SU-DHL-6 (cell line): ENCODE results near the gene C1orf21.

Experiments
- H2AFZ ChIP-seq: fragments of 200-600 bp; sonication (generic); 2 replicates; pipeline ENCODE4 v1.6.1; 2014; ENCODE audit warnings: low read depth, mild to moderate bottlenecking, moderate library complexity, mixed read lengths, antibody characterized with exemption, low read length; ENCODE audit not compliant: severe bottlenecking
- H3F3A ChIP-seq: fragments of 200-600 bp; shearing (Covaris generic); 2 replicates; pipeline ENCODE4 v1.6.0; 2016; ENCODE audit warnings: antibody characterized with exemption, mild to moderate bottlenecking; ENCODE audit not compliant: insufficient read depth
- H3K27ac ChIP-seq: fragments of 200-600 bp; sonication (generic); 2 replicates; pipeline ENCODE4 v1.5.1; 2016; ENCODE audit warnings: low read depth, mild to moderate bottlenecking, low read length, moderate library complexity, mixed read lengths
- H3K27me3 ChIP-seq: fragments of 200-600 bp; sonication (generic), shearing (Covaris generic); 2 replicates; pipeline ENCODE4 v1.6.0; 2014; ENCODE audit warnings: mild to moderate bottlenecking, low read length
- H3K36me3 ChIP-seq: fragments of 200-600 bp; sonication (generic); 2 replicates; pipeline ENCODE4 v1.6.1; 2014; ENCODE audit warnings: mild to moderate bottlenecking, low read length, mixed read lengths
- H3K4me2 ChIP-seq: fragments of 300-600, 200-600 bp; shearing (Covaris generic), sonication (generic); 2 replicates; pipeline ENCODE4 v1.6.0; 2014; ENCODE audit warnings: low read length, low read depth, mild to moderate bottlenecking; ENCODE audit not compliant: poor library complexity, severe bottlenecking
- H3K4me3 ChIP-seq: fragments of 200-600 bp; sonication (generic); 2 replicates; pipeline ENCODE4 v1.5.1; 2014; ENCODE audit warnings: antibody characterized with exemption, low read length, mild to moderate bottlenecking, mixed read lengths; ENCODE audit not compliant: insufficient read depth, poor library complexity, severe bottlenecking
- H3K79me2 ChIP-seq: fragments of 200-600 bp; sonication (generic); 2 replicates; pipeline ENCODE4 v1.6.1; 2014; ENCODE audit warnings: mild to moderate bottlenecking, low read length, moderate library complexity; ENCODE audit not compliant: insufficient read depth
- H3K9ac ChIP-seq: fragments of 200-600 bp; sonication (generic); 2 replicates; pipeline ENCODE4 v1.7.0; 2014; ENCODE audit warnings: mild to moderate bottlenecking, low read length
- H3K9me2 ChIP-seq: fragments of 200-600 bp; sonication (generic); replicated peaks from 2 replicates; pipeline ENCODE4 v1.6.1; 2014; ENCODE audit warnings: low read length; ENCODE audit not compliant: insufficient read depth
- H3K9me3 ChIP-seq: fragments of 200-600 bp; sonication (generic); 2 replicates; pipeline ENCODE4 v1.6.1; 2014; ENCODE audit warnings: low read length, mixed read lengths; ENCODE audit not compliant: insufficient read depth
- H4K20me1 ChIP-seq: fragments of 200-600 bp; sonication (generic); 2 replicates; pipeline ENCODE4 v1.6.1; 2014; ENCODE audit warnings: low read depth, mild to moderate bottlenecking, antibody characterized with exemption, low read length, moderate library complexity, mixed read lengths
- CTCF ChIP-seq: fragments of 200-600 bp; sonication (generic); IDR thresholded peaks from one replicate; pipeline ENCODE4 v1.5.1; 2017; ENCODE audit warnings: antibody characterized with exemption, mild to moderate bottlenecking, low read length, moderate library complexity; ENCODE audit not compliant: insufficient read depth, poor library complexity, severe bottlenecking
- EZH2phosphoT487 ChIP-seq: fragments of 200-600 bp; sonication (generic), shearing (Covaris generic); conservative IDR thresholded peaks from 2 replicates; pipeline ENCODE4 v1.6.1; 2018; ENCODE audit warnings: mild to moderate bottlenecking, antibody characterized with exemption, low read length, moderate library complexity, mixed read lengths

Gene C1orf21

GRCh38 chr1:184597650-184598357 lies 211.0 kb downstream of the C1orf21 start:
- H2AFZ ChIP-seq: no peak overlapping the region
- no peaks in the 10 kb centered on the region for H3F3A ChIP-seq
- no peaks in the 10 kb centered on the region for H3K9me2 ChIP-seq
- H3K27ac ChIP-seq: no peak overlapping the region
- H3K4me2 ChIP-seq: no peak overlapping the region
- H3K9me3 ChIP-seq: no peaks in the 10 kb centered on the region
- no peak for TF ChIP-seq EZH2phosphoT487
- H3K79me2 ChIP-seq: no peaks in the 10 kb centered on the region
- no peaks in the 10 kb centered on the region for H4K20me1 ChIP-seq
- H3K4me3 ChIP-seq: no peak overlapping the region
- H3K9ac ChIP-seq: no peak overlapping the region
- no peaks in the 10 kb centered on the region for H3K27me3 ChIP-seq
- no peaks in the 10 kb centered on the region for H3K36me3 ChIP-seq

GRCh38 chr1:184598403-184599193 lies 211.8 kb downstream of the C1orf21 start:
- H3K9me2 ChIP-seq: no peaks in the 10 kb centered on the region

GRCh38 chr1:184604152-184604900 lies 217.5 kb downstream of the C1orf21 start:
- H3K4me3 ChIP-seq: no peak overlapping the region
- H3K9me3 ChIP-seq: no peaks in the 10 kb centered on the region
- no peaks in the 10 kb centered on the region for H3K9me2 ChIP-seq
- no peaks in the 10 kb centered on the region for H3F3A ChIP-seq
- H2AFZ ChIP-seq: no peak overlapping the region
- H3K4me2 ChIP-seq: no peak overlapping the region
- H3K9ac ChIP-seq: no peak overlapping the region
- no peaks in the 10 kb centered on the region for H3K36me3 ChIP-seq
- H3K79me2 ChIP-seq: no peaks in the 10 kb centered on the region
- no peaks in the 10 kb centered on the region for H4K20me1 ChIP-seq
- H3K27me3 ChIP-seq: no peaks in the 10 kb centered on the region
- TF ChIP-seq EZH2phosphoT487 (no peak), CTCF (no peak)
- no peak overlapping the region for H3K27ac ChIP-seq

More at GRCh38 chr1:184598403-184599193, 211.8 kb downstream of the C1orf21 start:
- Histone ChIP-seq H3K27me3 (no peaks in the 10 kb centered on the region), H3K9ac (no peak overlapping the region), H3K79me2 (no peaks in the 10 kb centered on the region), H3K9me3 (no peaks in the 10 kb centered on the region), H3K36me3 (no peaks in the 10 kb centered on the region), H3K27ac (no peak overlapping the region), H3F3A (no peaks in the 10 kb centered on the region), H3K4me2 (no peak overlapping the region), H4K20me1 (no peaks in the 10 kb centered on the region), H3K4me3 (no peak overlapping the region), H2AFZ (no peak overlapping the region)
- TF ChIP-seq CTCF: no peak
- no peak for TF ChIP-seq EZH2phosphoT487
